ENCODE data around the gene HERC2. TPM values are rescaled to one million over a fixed set of nuclear protein-coding genes. Genes with fewer than 3 reads are reported as not detected.
"Not testable (repeated sequence)": the region's sequence is repeated elsewhere in the genome, so short reads cannot be mapped to it uniquely, and the experiment has no call there.

HERC2 gene
- total and polyA plus RNA-seq, 12 donors = 24.9 to 63.0 (median 52.1) TPM

- H3K36me3 ChIP-seq (replicated peaks in 1 of 2); H3K4me1 ChIP-seq (replicated peaks in 1 of 2); intact Hi-C loops (cut with DNase I); DNase-seq; H3K4me3 ChIP-seq; H3K27ac ChIP-seq; H3K27me3 ChIP-seq; H3K9me3 ChIP-seq (replicated peaks in 1 of 3): not testable (repeated sequence)
- 90 to 100% (median 96%) methylated on average over 1 to 2 of the region's 2 CpGs for WGBS, 4 donors
Measured at GRCh38 chr15:28305700-28306099, 16.3 kb downstream of the HERC2 start.

DNA sequence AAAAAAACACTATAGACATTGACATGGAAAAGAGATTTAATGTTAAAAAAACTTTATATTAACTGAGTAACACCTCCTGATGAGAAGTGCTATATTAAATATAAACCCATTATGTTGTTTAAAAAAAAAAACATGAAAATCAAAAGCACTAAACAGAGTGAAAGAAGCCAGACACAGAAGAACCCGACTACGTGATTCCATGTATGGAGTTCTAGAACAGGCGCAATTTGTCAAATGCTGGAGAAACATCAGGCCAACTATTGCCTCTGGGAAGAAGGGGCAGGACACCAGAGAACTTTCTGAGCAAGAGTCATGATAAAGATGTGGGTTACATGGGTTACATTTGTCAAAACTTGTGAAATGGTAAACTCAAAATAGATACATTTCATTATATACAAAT, 24.5 kb downstream of the HERC2 start:
- intact Hi-C loops (cut with DNase I); H3K27ac ChIP-seq; H3K4me1 ChIP-seq (replicated peaks in 1 of 2); H3K9me3 ChIP-seq (replicated peaks in 1 of 3); DNase-seq; H3K27me3 ChIP-seq; H3K36me3 ChIP-seq (replicated peaks in 1 of 2); H3K4me3 ChIP-seq: not testable (repeated sequence)
- WGBS, 4 donors = 91 to 99% (median 95%) methylated on average over 3 of the region's 3 CpGs

DNA sequence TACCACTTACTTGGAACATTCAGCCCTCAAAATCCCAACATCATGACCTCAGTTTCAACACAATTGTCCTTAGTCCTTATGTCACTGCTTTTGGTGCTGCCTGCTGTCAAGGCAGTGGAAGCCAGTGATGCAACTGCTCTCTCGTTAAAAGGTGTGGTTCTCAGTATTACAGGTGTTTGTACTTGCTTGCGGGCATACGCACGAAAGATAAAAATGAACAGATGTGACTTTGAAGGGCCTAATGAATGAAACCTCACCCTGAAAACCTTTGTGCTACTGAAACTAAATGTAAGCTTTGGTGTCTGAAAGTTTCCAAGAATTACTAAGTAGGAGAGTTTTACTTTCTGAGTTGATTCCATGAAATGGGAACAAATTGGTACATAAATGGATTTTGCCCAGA, 25.2 kb downstream of the HERC2 start:
- H3K36me3 ChIP-seq (replicated peaks in 1 of 2); DNase-seq; H3K27ac ChIP-seq; H3K4me3 ChIP-seq; intact Hi-C loops (cut with DNase I); H3K4me1 ChIP-seq (replicated peaks in 1 of 2); H3K27me3 ChIP-seq; H3K9me3 ChIP-seq (replicated peaks in 1 of 3): not testable (repeated sequence)
- WGBS, 4 donors = 89 to 97% (median 92%) methylated on average over 3 to 4 of the region's 4 CpGs; no CpG with 5 or more reads in 1 of the 4 donors

DNA sequence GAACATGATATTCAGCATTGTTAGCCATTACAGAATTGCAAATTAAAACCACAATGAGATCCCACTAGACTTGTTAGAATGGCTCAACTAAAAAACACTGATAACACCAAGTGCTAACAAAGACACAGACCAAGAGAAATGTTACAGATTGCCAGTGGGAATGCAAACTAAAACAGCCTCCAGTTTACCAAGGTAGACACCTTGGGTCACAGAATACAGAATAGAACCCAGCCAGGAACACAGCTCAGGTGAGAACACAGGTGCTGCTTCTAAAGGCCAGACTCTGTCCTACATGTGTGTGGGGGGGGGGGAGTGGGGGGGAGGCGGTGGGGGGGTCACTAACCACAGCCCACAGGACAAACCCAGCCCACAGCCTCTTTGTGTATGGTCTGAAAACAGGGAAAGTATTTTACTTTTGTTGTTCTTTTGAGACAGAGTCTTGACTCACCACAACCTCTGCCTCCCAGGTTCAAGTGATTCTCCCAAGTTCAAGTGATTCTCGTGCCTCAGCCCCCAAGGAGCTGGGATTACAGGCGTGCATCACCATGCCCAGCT, 26.9 kb downstream of the HERC2 start:
- DNase-seq; H3K9me3 ChIP-seq (replicated peaks in 1 of 3); H3K27me3 ChIP-seq; H3K4me3 ChIP-seq; H3K36me3 ChIP-seq (replicated peaks in 1 of 2); intact Hi-C loops (cut with DNase I); H3K4me1 ChIP-seq (replicated peaks in 1 of 2): not testable (repeated sequence)
- peak overlapping the region in 1 of 5 donors; percentile 45 for H3K27ac ChIP-seq
- 74 to 100% (median 89%) methylated on average over 2 to 3 of the region's 3 CpGs for WGBS, 4 donors

GRCh38 chr15:28294560-28294959, 27.4 kb downstream of the HERC2 start:
- intact Hi-C loops (cut with DNase I); H3K36me3 ChIP-seq (replicated peaks in 1 of 2); H3K9me3 ChIP-seq (replicated peaks in 1 of 3); H3K4me1 ChIP-seq (replicated peaks in 1 of 2); H3K4me3 ChIP-seq; H3K27me3 ChIP-seq: not testable (repeated sequence)
- WGBS, 4 donors = 28 to 64% (median 53%) methylated on average over 3 to 9 of the region's 10 CpGs
- H3K27ac ChIP-seq = peak overlapping the region in 1 of 5 donors; percentile 72
- peak in 5 of 7 donors; percentile 31 to 38 (median 36) for DNase-seq

DNA sequence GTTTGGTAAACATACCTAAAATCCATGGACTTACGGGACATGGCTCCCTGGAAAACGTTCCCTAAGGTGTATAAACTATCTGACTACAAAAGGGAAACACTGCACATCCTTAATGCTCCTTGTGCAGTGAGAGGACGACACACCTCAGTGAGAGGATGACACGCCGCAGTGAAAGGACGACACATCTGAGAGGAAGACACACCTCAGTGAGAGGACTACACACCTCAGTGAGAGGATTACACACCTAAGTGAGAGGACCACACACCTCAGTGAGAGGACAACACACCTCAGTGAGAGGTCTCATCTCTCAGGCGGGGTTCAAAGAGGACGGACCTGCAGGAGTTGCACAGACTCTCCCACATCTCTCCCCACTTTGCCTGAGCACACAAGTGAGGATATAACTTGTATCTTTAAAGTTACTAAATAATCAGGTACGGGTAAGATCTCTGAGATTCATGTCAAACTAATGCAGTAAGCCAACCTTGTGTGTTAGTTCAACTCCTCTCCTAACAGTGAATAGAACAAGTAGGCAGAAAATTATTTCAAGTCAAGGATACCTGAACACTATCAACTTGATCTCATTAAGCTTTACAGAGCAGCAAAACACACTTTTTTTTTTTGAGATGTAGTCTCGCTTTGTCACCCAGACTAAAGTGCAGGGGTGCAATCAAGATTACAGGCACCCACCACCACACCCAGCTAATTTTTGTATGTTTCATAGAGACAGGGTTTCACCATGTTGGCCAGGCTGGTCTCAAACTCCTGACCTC, 32.1 kb downstream of the HERC2 start:
- intact Hi-C loops (cut with DNase I) = no loop called here
- Histone ChIP-seq H3K36me3 (replicated peaks in 1 of 2) (no peaks in the 10 kb centered on the region), H3K9me3 (replicated peaks in 1 of 3) (no peaks in the 10 kb centered on the region), H3K4me3 (no peak overlapping the region), H3K27me3 (no peaks in the 10 kb centered on the region), H3K27ac (no peak overlapping the region), H3K4me1 (replicated peaks in 1 of 2) (peaks cover 0 to 6% of the 10 kb centered on the region in 2 donors)
- 96 to 97% (median 97%) methylated on average over 10 of the region's 10 CpGs for WGBS, 4 donors
- TF ChIP-seq CTCF (IDR thresholded peaks at IDR 0.05) (no peak), POLR2A (IDR thresholded peaks at IDR 0.05) (no peak)
- no peak for DNase-seq

- WGBS, 4 donors = 78 to 81% (median 80%) methylated on average over 6 to 7 of the region's 7 CpGs
- intact Hi-C loops (cut with DNase I); H3K27me3 ChIP-seq; H3K36me3 ChIP-seq (replicated peaks in 1 of 2); H3K4me1 ChIP-seq (replicated peaks in 1 of 2); H3K9me3 ChIP-seq (replicated peaks in 1 of 3); DNase-seq; H3K4me3 ChIP-seq; H3K27ac ChIP-seq: not testable (repeated sequence)
Measured at GRCh38 chr15:28288830-28289693, 32.9 kb downstream of the HERC2 start.

DNA sequence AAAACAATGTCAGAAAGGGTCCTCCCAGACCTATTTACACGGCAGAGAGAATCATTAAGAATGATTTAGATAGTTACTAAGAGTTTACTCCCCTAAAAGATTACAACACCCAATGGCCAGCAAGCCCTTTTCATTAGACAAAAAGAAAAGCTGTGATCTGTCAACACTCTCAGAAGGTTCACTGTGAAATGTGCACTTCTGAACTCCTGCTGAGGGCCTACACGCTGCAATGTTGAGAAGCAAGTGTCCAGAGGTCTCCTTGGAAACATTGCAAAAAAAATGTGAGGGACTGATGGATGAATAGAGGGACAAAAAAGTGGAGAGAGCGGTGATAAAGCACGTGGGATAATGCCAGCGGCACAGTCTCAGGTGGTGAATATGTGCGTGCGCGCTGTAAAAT, 35.3 kb downstream of the HERC2 start:
- H3K27me3 ChIP-seq; DNase-seq; H3K36me3 ChIP-seq (replicated peaks in 1 of 2); H3K9me3 ChIP-seq (replicated peaks in 1 of 3); intact Hi-C loops (cut with DNase I); H3K4me1 ChIP-seq (replicated peaks in 1 of 2); H3K27ac ChIP-seq; H3K4me3 ChIP-seq: not testable (repeated sequence)
- 77 to 86% (median 82%) methylated on average over 7 to 8 of the region's 8 CpGs for WGBS, 4 donors
